Spleen (tissue), 11 donors: ENCODE data around the gene TBXA2R. TPM values are rescaled to one million over a fixed set of nuclear protein-coding genes. Genes with fewer than 3 reads are reported as not detected.
A peak's percentile ranks its signal among the peaks of the same experiment; 100 is the strongest.
"Not testable (repeated sequence)": the region's sequence is repeated elsewhere in the genome, so short reads cannot be mapped to it uniquely, and the experiment has no call there.

Experiments used
- DNase-seq: peaks from one replicate; pipeline ENCODE4 v3.0.0-alpha.2; 2020
- H3K27ac ChIP-seq, 8 donors: fragments of 200-600 bp; sonication (generic) in 7 of 8; 1 replicate in 4 of 8; 2 replicates in 4 of 8; pipeline versions ENCODE4 v1.5.0 to v1.8.0; 2016 to 2021; ENCODE audit warnings: inconsistent platforms in 4 of 8, mild to moderate bottlenecking in 4 of 8, moderate library complexity in 1 of 8
- H3K27me3 ChIP-seq, 7 donors: fragments of 200-600 bp; sonication (generic) in 6 of 7; replicated peaks in 1 of 7; 1 replicate in 4 of 7; 2 replicates in 3 of 7; pipeline versions ENCODE4 v1.5.0 to v1.8.0; 2016 to 2021; ENCODE audit warnings: inconsistent platforms in 3 of 7, mild to moderate bottlenecking in 1 of 7
- H3K36me3 ChIP-seq, 6 donors: fragments of 200-600 bp; sonication (generic) in 5 of 6; 1 replicate in 4 of 6; 2 replicates in 2 of 6; pipeline versions ENCODE4 v1.5.0 to v1.8.0; 2016 to 2021; ENCODE audit warnings: inconsistent platforms in 2 of 6
- H3K4me1 ChIP-seq, 6 donors: fragments of 200-600 bp; sonication (generic) in 5 of 6; 1 replicate in 3 of 6; 2 replicates in 3 of 6; pipeline versions ENCODE4 v1.5.0 to v1.8.0; 2016 to 2021; ENCODE audit warnings: inconsistent platforms in 3 of 6
- H3K4me3 ChIP-seq, 8 donors: fragments of 200-600 bp; sonication (generic) in 7 of 8; 1 replicate in 4 of 8; 2 replicates in 4 of 8; pipeline versions ENCODE4 v1.5.0 to v1.8.0; 2016 to 2021; ENCODE audit warnings: inconsistent platforms in 4 of 8, mild to moderate bottlenecking in 4 of 8, moderate library complexity in 2 of 8
- H3K9me3 ChIP-seq, 8 donors: fragments of 200-600 bp; sonication (generic) in 7 of 8; 1 replicate in 4 of 8; 2 replicates in 4 of 8; pipeline versions ENCODE4 v1.5.0 to v1.8.0; 2016 to 2021; ENCODE audit warnings: inconsistent platforms in 4 of 8
- POLR2A ChIP-seq, 3 donors: fragments of 450-650 bp; IDR thresholded peaks; one replicate each; pipeline ENCODE4 v1.5.1; 2017; ENCODE audit warnings: antibody characterized with exemption in 3 of 3, mild to moderate bottlenecking in 1 of 3
- POLR2AphosphoS5 ChIP-seq, 3 donors: sonication (generic); formaldehyde crosslinking; IDR thresholded peaks; one replicate each; pipeline ENCODE4 v1.5.1; 2017; ENCODE audit warnings: antibody characterized with exemption in 3 of 3
- WGBS, 5 donors: extraction: QIAGEN DNeasy Blood & Tissue Kit in 3 of 5; methylation state at CpG; one replicate each; pipeline versions ENCODE4 v1.1.5 to v1.1.7; 2013 to 2018; 5-methylcytosine and 5-hydroxymethylcytosine counted together
- intact Hi-C: fragments of 100-400 bp; cut with DNase I; formaldehyde crosslinking; loops from one replicate; pipeline ENCODE4 v1.15.0; 2023; ENCODE audit warnings: low total_unique reads
- polyA plus RNA-seq, 3 donors: library from polyadenylated mRNA; stranded (reverse); fragments of 200-250 nt; gene quantifications; one replicate each; pipeline ENCODE4 v1.2.1, GENCODE V29; 2013
- total RNA-seq, 7 donors: library from RNA; depleted of rRNA in 3 of 7; stranded (reverse); fragments of >200 nt in 3 of 7; fragmentation: NEBNext Ultra II Directional in 4 of 7; extraction: Animal tissue kit (Norgen Biotek cat#: 25700) in 4 of 7; gene quantifications; one replicate each; pipeline versions ENCODE4 v1.1.0 to v1.2.1, GENCODE V29; 2016 to 2021
- TF ChIP-seq, protein P1 (sequence below), 11 experiments: fragments of 200-600 bp in 7 of 11; fragments of 450-650 bp in 4 of 11; sonication (generic) in 4 of 11; IDR thresholded peaks in 8 of 11; conservative IDR thresholded peaks in 3 of 11; 1 replicate in 7 of 11; 2 replicates in 4 of 11; pipeline versions ENCODE4 v1.4.0 to v1.8.0; 2016 to 2021; ENCODE audit warnings: antibody characterized with exemption in 11 of 11, inconsistent platforms in 4 of 11, mild to moderate bottlenecking in 1 of 11
- donor health status: healthy with polysubstance abuse.
- donor health status: DM: no; HTN: no; CAD: no; lungs with moderate emphysema.
- donor health status: DM: no; HTN: no; CAD: no.
- donor health status: Bipolar disorder and iron deficiency.
- donor health status: healthy.
- donor health status: DM: no; HTN: no; CAD: no.
- donor health status: DM: yes; HTN: yes; CAD: no.

TBXA2R gene
- total and polyA plus RNA-seq, 10 donors, result 2.1 to 16.1 (median 10.5) TPM

GRCh38 chr19:3631053-3631861, 24.6 kb upstream of the TBXA2R start:
- TF ChIP-seq, protein P1, sequence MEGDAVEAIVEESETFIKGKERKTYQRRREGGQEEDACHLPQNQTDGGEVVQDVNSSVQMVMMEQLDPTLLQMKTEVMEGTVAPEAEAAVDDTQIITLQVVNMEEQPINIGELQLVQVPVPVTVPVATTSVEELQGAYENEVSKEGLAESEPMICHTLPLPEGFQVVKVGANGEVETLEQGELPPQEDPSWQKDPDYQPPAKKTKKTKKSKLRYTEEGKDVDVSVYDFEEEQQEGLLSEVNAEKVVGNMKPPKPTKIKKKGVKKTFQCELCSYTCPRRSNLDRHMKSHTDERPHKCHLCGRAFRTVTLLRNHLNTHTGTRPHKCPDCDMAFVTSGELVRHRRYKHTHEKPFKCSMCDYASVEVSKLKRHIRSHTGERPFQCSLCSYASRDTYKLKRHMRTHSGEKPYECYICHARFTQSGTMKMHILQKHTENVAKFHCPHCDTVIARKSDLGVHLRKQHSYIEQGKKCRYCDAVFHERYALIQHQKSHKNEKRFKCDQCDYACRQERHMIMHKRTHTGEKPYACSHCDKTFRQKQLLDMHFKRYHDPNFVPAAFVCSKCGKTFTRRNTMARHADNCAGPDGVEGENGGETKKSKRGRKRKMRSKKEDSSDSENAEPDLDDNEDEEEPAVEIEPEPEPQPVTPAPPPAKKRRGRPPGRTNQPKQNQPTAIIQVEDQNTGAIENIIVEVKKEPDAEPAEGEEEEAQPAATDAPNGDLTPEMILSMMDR (IDR thresholded peaks at IDR 0.05 in 8 of 11, conservative IDR thresholded peaks at IDR 0.05 in 3 of 11), result no peak
- TF ChIP-seq POLR2AphosphoS5 (IDR thresholded peaks at IDR 0.05), result peak in 2 of 3 donors; percentile 3 to 30

DNA sequence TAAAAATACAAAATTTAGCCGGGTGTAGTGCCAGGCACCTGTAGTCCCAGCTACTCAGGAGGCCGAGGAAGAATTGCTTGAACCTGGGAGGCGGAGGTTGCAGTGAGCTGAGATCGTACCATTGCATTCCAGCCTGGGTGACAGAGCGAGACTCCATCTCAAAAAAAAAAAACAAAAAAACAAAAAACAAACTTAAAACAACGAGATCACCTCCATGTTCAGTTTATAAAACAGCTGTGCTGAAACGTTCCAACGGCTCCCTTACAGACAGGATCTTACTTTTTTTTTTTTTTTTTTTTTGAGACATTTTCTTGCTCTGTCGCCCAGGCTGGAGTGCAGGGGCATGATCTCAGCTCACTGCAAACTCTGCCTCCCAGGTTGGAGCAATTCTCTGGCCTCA, 22.1 kb upstream of the TBXA2R start:
- H3K9me3 ChIP-seq, H3K27ac ChIP-seq, DNase-seq, H3K27me3 ChIP-seq, intact Hi-C loops, H3K4me3 ChIP-seq: not testable (repeated sequence)
- Histone ChIP-seq H3K4me1 (peaks cover 12 to 36% (median 32%) of the 10 kb centered on the region in 6 donors), H3K36me3 (peaks cover 0 to 44% (median 24%) of the 10 kb centered on the region in 6 donors)
- WGBS, 5 donors, result 70 to 87% (median 79%) methylated on average over 9 of the region's 9 CpGs

More at GRCh38 chr19:3631053-3631861, 24.6 kb upstream of the TBXA2R start:
- no peak for DNase-seq
- Histone ChIP-seq H3K27me3 (no peaks in the 10 kb centered on the region), H3K36me3 (peaks cover 0 to 62% (median 27%) of the 10 kb centered on the region in 6 donors), H3K27ac (no peak overlapping the region), H3K9me3 (no peaks in the 10 kb centered on the region), H3K4me3 (no peak overlapping the region), H3K4me1 (peaks cover 0 to 11% (median 7%) of the 10 kb centered on the region in 6 donors)
- WGBS, 5 donors, result 90 to 95% (median 92%) methylated on average over 26 to 43 of the region's 43 CpGs
- intact Hi-C loops, result no loop called here

- H3K4me3 ChIP-seq, result peak overlapping the region in 5 of 8 donors; percentile 93 to 100 (median 99)
- no peaks in the 10 kb centered on the region for H3K27me3 ChIP-seq
- peaks cover 0 to 44% (median 26%) of the 10 kb centered on the region in 6 donors for H3K36me3 ChIP-seq
- DNase-seq, result no peak
- TF ChIP-seq POLR2AphosphoS5 (IDR thresholded peaks at IDR 0.05) (no peak), POLR2A (IDR thresholded peaks at IDR 0.05) (no peak)
- TF ChIP-seq, protein P1 (IDR thresholded peaks at IDR 0.05 in 8 of 11, conservative IDR thresholded peaks at IDR 0.05 in 3 of 11), result no peak
- peaks cover 12 to 40% (median 32%) of the 10 kb centered on the region in 6 donors for H3K4me1 ChIP-seq
- intact Hi-C loops, result no loop called here
- 60 to 68% (median 64%) methylated on average over 7 of the region's 7 CpGs for WGBS, 5 donors
- peak overlapping the region in 6 of 8 donors; percentile 89 to 98 (median 93) for H3K27ac ChIP-seq
- no peaks in the 10 kb centered on the region for H3K9me3 ChIP-seq
Observed at GRCh38 chr19:3627351-3627723, 20.7 kb upstream of the TBXA2R start.

- H3K36me3 ChIP-seq, result peaks cover 0 to 44% (median 24%) of the 10 kb centered on the region in 6 donors
- H3K4me3 ChIP-seq, result peak within 1 kb of the TSS; percentile 90 to 100 (median 99)
- TF ChIP-seq POLR2A (IDR thresholded peaks at IDR 0.05) (peak in 2 of 3 donors; percentile 57 to 78), POLR2AphosphoS5 (IDR thresholded peaks at IDR 0.05) (peak; percentile 93 to 96 (median 94))
- TF ChIP-seq, protein P1 (IDR thresholded peaks at IDR 0.05 in 8 of 11, conservative IDR thresholded peaks at IDR 0.05 in 3 of 11), result peak in 3 of 11 experiments; percentile 21 to 46 (median 26)
- no peaks in the 10 kb centered on the region for H3K9me3 ChIP-seq
- 0 to 1% (median 0%) methylated on average over 24 to 80 of the region's 80 CpGs for WGBS, 5 donors
- H3K27ac ChIP-seq, result peak within 1 kb of the TSS; percentile 86 to 98 (median 93)
- H3K4me1 ChIP-seq, result peaks cover 12 to 40% (median 32%) of the 10 kb centered on the region in 6 donors
- intact Hi-C loops, result no loop called here
- no peaks in the 10 kb centered on the region for H3K27me3 ChIP-seq
- peak; percentile 100 for DNase-seq
Observed at GRCh38 chr19:3626473-3627350, 20.0 kb upstream of the TBXA2R start, which contains the start of gene CACTIN. CACTIN (minus strand) TSS chr19:3626790; CDS start chr19:3626762, 28 bp downstream.
